HG02981 (cell line): ENCODE measurements around the gene SLC6A11.

Experiments
- ATAC-seq: cut with Tn5 transposase; IDR thresholded peaks from one replicate; pipeline ENCODE4 v1.9.1; 2021; ENCODE audit warnings: mild to moderate bottlenecking, moderate library complexity; ENCODE audit not compliant: unreplicated experiment

Gene SLC6A11

DNA sequence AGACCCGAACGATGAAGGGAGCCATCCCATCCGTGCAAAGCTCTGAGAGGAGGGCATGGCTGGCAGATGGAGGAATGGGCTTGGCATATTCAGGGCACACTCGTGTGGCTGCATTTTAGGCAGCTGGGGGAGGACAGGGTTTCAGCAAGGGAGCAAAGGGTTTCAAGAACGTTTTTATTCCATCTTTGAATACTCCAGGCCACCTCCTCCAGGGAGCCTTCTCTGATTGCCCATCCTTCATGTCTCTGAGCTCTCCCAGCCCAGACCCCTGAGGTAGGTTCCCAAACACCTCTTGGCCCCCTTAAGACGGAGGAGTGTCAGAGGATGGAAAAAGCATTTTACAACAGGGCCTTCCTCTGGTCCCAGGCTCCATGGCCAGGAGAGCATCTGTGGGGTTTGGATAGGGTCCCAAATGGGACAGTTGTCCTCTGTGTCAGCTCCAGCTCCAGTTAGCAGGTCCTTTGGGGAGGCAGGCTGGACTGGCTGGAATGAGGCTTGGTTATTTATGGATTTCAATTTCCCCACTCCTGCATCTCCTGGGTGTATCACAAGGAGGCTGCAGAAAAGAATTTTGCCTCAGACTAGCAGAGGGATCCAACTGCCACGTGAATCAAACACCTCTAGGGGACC is 158.8 kb downstream of the SLC6A11 start:
- no peak for ATAC-seq

DNA sequence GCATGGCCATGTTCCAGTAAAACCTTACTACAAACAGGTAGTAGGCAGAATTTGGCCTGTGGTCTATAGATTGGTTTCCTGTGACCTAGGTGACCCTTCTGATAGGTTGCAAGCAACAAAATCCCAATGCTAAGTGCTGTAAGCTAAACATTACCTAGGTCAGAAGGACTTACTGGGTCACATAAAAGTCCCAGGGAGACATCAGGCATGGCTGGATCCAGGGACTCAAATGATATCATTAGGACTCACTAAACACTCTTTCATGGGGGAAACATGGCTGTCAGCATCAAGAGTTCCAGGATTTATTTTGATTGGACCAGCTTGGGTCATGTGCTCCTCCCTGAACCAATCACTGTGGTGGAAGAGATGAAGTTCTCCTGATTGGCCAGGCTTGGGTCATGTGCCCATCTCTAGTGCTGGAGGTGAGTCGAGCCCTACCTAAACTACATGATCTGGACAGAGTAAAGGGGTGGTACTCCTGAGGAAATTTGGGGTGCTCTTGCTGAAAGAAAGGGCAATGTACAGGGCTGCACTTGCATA is 159.7 kb downstream of the SLC6A11 start:
- ATAC-seq, result no peak

GRCh38 chr3:10976770-10977169 is 160.7 kb downstream of the SLC6A11 start:
- ATAC-seq, result no peak

GRCh38 chr3:10977892-10978510 is 162.0 kb downstream of the SLC6A11 start:
- no peak for ATAC-seq

DNA sequence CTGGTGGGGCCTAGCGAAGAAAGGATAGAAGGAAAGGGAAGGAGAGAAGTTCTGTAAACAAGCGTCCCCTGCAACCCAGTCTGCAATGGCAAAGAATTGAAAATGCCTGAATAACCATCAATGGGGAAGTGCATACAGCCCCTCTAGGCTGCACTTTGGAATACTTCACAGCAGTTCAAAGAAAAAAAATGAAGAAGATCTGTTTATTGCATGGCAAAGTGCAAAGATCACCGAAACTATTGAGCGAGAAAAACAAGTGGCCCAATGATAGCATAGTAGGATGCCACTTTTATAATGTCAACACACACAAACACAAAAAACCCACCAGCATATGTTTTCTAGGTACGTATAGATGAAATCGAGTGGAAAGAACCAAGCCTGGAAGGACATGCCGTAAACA is 162.9 kb downstream of the SLC6A11 start:
- ATAC-seq, result no peak

- no peak for ATAC-seq
These were observed 164.3 kb downstream of the SLC6A11 start for GRCh38 chr3:10980312-10980711.

DNA sequence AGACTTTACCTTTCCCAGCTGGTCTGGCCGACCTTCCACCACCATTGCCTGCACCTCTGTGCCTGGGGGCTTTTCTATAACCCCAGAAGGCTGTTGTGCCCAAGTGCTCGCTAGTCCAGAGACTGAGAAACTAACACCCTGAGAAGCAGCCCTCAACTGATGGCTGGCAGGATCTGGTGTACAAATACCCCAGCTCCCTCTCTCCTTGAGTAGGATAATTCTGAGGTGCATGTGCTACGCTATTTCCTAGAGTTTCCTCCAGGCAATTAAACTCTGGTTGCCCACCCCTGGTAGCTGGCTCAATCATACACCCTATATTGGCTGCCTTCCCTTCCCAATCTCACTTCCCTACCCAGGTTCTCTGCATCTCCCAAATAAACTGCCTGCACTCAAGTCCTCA is 165.0 kb downstream of the SLC6A11 start:
- no peak for ATAC-seq

- ATAC-seq, result no peak
These were observed 165.9 kb downstream of the SLC6A11 start for GRCh38 chr3:10981961-10982360.

- ATAC-seq, result no peak
These were observed 166.8 kb downstream of the SLC6A11 start for GRCh38 chr3:10982782-10983181.

DNA sequence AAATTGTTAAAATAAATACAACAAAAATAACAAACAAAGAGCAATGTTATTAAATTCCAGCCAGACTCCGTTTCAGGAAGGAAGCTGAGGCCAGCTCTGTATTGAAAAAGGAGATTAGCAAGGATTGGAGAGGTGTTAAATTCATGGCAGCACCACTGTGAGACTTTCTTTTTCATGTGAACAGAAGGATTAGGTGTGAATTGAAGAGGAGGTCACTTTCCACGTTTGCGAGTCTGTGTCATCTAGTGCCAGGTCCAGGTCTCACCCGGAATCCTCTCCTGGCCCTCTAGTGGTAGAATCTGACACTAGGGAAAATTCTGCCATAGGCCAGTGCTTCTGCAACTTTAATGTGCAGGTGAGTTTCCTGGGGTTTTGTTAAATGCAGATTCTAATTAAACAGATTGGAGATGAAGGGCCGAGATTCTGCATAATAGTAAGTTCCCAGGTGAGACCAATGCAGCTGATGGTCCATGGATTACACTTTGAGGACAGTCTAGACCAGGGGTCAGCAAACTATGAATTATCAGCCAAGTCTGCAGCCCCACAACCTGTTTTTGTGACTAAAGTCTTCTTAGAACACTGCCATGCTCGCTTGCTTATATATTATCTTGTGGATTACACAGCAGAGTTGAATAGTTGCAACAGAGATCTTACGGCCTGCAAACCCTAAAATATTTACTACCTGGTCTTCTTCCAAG is 167.3 kb downstream of the SLC6A11 start:
- peak; percentile 47 for ATAC-seq

GRCh38 chr3:10984371-10984896 is 168.4 kb downstream of the SLC6A11 start:
- ATAC-seq, result no peak

DNA sequence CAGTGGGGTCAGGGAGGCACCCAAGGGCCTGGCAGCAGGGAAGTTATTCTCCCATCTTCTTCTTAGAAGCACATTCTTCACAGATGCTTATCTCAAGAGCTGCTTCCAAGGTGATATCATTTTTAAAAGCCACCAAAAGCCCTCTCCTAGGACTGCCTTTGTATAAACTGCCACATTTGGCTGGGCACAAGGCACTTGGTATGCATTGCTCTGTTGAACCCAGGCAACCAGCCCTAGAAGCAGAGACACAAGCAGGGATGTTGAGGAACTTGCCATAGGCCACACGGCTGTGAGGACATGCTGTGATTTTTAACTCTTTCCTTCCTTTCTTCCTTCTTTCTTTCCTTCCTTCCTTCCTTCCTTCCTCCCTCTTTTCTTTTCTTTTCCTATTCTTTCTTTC is 169.2 kb downstream of the SLC6A11 start:
- ATAC-seq, result no peak

DNA sequence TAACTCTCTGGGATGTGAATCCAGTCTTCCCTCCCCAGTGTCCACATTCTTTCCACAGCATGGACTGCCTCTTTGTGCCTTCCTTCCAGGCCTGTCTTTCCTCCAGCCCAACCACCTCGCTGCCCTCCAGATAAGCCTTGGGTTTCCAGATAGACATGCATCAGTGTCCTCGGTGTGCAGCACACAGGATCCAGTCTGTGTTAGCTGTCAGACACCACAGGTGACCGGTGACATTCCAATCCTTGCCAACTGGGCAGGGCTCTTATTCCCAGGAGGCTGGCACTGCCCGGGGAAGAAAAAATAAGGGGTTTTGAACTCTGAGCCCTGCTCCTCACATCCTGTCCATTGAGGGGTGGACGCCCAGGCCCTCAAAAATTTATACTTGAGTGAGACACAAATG is 170.6 kb downstream of the SLC6A11 start:
- ATAC-seq, result no peak

DNA sequence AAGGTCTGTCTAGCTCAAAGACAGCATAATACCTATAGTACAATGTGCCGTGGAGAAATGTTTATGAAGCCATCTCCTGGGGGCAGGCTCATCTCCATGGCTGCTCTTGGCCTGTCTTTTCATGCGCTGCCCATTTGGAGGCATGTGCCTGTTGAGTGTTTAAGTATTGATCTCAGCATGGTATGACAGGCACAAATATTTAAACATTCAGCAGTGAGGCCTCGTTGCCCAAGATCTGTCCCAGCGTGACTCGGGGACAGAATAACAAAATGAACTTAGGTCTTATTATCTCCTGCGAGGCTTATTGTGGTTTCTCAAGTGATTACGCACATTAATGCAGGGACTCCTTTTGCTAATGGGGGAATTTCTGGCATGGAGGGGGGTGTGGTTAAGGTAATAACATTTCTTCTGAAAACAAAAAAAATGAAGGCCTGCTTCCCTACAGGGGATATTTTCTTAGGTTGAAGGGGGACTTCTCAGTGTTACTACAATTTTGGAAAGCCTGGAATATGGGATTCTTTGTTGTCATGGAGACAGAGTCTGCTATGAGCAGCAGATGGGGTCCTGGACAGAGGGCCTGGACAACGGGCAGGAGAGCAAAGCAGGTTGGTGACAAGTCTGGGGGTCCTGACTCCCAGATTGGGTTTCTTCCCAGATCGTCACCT is 172.1 kb downstream of the SLC6A11 start:
- ATAC-seq, result no peak

DNA sequence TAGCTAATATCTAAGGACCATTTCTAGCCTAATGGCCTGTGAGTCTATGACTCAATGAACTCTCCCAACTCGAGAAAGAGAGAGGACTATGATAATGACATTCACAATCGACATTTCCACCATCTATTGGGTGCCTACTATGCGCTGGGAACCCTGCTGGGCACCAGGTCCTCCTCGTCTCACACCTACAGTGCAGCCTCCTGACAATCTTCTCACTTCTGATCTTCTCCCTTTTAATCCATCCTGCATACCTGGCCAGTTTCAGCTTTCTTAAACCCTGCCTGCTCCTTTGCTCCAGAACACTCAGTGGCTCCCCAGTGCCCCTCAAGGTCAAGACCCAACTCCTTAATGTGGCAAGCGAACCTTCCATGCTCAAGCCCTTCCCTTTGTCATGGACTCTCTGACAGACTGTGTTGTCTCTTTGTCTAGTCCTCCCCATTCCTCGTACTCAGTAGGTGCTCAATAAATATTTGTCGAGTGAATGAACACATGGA is 173.0 kb downstream of the SLC6A11 start:
- no peak for ATAC-seq
